ENCODE measurements around the gene UBD. TPM values are rescaled to one million over a fixed set of nuclear protein-coding genes. Genes with fewer than 3 reads are reported as not detected.

Gene UBD
- total RNA-seq, 1 experiment from 2014 or later = 10.1 TPM

DNA sequence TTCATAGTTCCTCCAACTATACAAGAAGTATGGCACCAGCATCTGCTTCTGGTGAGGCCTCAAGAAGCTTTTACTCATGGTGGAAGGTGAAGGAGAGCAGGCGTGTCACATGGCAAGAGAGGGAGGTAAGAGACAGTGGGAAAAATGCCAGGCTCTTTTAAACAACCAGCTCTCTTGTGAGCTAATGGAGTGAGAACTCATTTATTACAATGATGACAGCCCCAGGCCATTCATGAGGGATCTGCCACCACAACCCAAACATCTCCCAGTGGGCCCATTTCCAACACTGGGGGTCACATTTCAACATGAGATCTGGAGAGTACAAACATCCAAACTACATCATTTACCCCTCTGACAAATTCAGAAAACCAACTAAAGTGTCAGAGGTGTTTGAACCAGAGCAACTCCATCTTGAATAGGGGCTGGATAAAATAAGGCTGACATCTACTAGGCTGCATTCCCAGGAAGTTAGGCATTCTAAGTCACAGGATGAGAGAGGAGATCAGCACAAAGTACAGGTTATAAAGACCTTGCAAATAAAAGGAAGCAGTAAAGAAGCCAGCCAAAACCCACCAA, 2.2 kb upstream of the UBD start:
- peak; percentile 70 for DNase-seq (ENCODE audit: low read depth)

DNA sequence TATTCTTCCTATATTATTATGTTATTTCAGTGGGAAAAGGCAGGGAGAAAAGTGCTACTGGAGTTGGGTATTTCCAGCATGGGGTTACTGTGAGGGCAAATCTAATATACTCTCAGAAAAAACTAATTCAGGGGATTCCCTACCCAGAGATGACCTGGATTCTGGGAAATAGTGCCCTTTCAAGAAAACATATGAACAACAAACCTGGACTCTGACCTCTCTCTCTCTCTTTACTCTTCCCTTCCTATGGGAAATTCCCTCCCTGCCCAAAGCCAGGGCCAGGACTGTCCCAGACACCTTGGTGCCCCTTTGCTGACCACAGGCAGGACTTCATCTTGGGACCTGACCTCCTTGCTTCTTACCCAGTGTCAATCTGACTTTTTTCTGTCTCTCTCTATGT, 1.6 kb upstream of the UBD start:
- no peak for DNase-seq (ENCODE audit: low read depth)

DNA sequence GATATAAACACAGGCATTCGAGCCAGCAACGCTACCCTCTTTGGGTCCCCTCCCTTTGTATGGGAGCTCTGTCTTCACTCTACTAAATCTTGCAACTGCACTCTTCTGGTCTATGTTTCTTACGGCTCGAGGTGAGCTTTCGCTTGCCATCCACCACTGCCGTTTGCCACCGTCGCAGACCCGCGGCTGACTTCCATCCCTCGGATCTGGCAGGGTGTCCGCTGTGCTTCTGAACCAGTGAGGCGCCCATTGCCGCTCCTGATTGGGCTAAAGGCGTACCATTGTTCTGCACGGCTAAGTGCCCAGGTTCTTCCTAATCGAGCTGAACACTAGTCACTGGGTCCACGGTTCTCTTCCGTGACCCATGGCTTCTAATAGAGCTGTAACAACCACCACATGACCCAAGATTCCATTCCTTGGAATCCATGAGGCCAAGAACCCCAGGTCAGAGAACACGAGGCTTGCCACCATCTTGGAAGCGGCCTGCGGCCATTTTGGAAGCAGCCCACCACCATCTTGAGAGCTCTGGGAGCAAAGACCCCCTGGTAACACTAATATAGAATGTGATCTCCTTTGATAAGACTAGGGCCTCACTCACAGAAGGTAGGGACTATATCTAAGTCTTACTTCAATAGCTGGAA, 973 bp downstream of the UBD start:
- no peak for DNase-seq (ENCODE audit: low read depth)

DNA sequence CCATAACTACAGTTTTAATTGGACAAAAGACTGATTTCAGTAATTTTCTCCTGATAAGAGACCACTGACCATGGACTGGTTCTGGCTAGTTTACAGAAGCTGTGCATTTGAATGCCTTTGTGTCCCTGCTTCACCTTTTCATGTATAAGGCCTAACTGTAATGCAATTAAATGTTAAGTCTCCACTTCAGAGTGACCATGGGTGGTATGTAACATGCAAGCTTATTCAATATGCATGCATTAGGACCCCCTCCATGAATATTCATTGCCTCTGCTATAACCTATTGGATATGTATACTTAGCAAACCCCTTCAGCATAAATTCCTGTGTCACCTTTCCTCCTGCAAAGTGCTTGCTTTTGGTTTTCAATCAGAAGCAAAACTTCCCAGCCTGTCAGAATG, 2.2 kb downstream of the UBD start:
- no peak for DNase-seq (ENCODE audit: low read depth)

DNA sequence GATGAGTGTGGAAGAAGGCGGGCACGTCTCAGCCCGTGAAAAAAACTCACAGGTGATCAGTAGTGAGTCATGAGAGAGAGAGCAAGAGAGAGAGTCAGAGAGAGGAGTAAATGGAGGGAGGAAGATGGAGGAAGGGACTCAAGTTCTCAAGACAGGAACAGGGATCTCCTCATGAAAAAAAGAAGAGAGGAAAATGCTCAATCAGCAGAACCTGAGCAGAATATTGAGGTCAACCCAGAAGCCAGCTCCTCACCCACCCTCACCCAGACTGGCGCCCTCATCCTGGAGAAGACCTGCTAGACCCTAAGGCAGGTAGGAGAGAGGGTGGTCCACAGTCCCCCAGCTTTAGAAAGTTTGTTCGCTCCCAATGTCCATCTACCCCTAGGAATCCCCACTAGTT, 4.8 kb downstream of the UBD start:
- DNase-seq (ENCODE audit: low read depth) = no peak

DNA sequence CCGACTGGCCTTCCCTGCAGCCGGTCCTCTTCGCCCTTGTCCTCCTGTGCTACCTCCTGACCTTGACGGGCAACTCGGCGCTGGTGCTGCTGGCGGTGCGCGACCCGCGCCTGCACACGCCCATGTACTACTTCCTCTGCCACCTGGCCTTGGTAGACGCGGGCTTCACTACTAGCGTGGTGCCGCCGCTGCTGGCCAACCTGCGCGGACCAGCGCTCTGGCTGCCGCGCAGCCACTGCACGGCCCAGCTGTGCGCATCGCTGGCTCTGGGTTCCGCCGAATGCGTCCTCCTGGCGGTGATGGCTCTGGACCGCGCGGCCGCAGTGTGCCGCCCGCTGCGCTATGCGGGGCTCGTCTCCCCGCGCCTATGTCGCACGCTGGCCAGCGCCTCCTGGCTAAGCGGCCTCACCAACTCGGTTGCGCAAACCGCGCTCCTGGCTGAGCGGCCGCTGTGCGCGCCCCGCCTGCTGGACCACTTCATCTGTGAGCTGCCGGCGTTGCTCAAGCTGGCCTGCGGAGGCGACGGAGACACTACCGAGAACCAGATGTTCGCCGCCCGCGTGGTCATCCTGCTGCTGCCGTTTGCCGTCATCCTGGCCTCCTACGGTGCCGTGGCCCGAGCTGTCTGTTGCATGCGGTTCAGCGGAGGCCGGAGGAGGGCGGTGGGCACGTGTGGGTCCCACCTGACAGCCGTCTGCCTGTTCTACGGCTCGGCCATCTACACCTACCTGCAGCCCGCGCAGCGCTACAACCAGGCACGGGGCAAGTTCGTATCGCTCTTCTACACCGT, 6.1 kb downstream of the UBD start:
- DNase-seq (ENCODE audit: low read depth) = peak; percentile 76

DNA sequence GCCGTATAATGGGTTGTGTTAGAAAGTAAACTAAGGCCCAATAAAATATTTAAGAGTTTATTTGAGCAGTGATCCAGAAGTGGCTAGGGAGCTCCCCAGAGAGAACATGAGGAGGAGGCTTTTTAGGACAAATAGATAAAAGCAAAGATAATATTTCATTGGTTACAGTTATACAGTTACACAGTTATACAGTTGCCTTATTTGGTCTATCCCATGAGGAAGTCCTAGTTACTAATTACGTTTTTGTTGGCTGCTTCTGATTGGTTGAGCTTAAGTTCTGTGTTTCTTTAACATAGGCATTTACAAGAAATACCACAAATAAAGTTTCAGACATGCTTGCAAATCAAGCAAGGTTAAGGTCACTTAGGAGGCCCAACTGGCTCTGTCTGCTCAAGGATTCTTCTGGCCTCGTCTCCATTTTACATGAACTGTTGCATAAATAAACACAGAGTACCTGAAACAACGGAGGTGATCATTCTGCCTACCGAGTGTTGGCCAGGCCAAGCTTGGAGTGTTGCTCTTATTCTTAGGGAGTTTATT, 7.0 kb downstream of the UBD start:
- peak; percentile 67 for DNase-seq (ENCODE audit: low read depth)

DNA sequence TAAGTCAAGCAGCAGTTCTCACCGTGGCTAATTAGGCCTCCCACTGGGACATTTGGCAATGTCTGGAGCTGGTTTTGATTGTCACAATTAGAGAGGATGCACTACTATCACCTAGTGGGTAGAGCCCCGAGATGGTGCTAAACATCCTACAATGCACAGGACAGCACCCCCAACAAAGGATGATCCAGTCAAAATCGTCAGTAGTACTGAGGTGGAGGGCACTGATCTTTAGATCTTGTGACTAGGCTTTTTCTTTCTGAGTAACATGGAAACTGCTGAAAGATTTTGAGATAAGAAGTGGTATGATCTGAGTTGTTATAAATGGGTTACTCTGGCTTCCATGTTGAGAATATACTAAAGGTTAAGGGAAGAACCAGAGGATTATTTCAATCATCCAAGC, 12.0 kb downstream of the UBD start:
- no peak for DNase-seq (ENCODE audit: low read depth)

DNA sequence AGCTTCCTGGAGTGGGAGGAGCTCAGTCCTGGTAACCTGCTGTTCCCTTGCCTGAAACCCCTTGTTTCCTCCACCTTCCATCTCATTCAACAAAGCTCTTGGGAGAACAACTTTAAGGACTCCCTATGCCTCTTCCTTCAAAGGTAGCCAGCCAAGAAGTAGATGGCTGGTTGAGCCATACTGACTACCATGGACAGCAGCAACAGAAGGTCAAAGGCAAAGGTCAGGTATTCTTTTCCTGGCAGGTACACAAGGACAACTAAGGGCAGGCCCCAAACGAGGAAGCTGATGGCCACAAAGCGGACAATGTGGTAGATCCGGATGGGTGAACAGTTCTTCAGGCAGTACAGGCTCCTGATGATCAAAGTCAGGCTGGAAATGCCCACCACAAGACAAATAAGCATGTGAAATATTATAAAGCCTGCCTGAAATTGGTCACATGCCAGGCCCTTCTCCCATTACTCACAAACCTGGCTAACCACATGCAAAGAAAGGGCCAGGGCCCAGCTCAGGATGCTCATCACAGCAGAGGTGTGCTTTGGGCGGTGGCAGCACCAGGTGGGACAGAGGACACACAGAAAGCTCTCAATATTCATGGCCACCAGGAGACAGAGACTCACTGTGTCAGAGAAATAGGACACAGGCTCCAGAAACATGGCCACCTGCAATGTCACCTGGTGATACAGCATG, 21.7 kb downstream of the UBD start:
- no peak for DNase-seq (ENCODE audit: low read depth)

DNA sequence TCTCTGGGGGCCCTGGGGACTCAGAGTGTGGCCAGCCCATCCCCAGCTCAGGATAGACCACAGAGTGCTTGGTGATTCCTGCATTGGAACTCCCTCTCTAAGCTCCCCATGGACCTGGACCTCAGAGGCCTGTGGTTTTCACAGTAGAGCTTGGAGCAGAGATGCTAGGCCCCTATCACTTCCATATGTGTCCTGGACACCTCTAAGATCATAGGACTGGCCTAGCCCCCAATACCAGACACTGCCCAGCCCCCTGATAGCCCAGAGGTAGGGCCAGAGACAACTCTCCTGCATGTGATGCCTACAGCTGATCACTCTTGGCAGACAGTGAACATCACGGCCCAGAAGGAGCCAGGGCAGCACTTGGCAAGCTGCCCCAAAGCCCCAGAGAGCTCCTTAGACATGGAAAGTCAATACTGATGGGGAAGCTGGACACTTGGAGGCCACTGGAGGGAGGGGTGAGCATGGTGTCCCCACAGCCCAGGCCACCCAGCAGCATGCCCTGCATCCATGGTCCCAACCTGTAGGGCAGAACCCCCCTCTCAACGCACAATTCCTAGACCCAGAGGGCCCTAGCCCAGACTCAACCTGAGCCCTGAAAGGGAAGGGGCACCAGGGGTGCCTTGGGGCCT, 27.1 kb downstream of the UBD start:
- DNase-seq (ENCODE audit: low read depth) = no peak

DNA sequence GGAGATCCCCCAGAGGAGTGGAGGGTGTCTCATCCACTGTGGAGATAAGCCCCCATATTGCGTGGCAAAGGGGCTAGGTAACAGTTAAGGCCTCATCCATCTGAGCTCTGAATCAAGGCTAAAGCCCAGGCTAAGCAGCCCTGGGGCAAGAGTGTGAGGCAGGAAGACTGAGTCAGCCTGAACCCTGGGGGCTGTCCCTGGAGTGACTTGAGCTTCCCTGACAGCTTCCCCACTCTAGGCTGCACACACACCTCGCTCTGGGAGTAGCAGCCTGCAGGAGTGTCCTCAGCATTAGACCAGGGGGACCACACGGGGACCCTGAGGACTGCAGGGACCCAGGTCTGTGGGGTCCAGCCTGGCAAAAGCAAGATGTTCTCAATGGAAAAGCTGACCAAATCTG, 27.9 kb downstream of the UBD start:
- DNase-seq (ENCODE audit: low read depth) = peak; percentile 72

DNA sequence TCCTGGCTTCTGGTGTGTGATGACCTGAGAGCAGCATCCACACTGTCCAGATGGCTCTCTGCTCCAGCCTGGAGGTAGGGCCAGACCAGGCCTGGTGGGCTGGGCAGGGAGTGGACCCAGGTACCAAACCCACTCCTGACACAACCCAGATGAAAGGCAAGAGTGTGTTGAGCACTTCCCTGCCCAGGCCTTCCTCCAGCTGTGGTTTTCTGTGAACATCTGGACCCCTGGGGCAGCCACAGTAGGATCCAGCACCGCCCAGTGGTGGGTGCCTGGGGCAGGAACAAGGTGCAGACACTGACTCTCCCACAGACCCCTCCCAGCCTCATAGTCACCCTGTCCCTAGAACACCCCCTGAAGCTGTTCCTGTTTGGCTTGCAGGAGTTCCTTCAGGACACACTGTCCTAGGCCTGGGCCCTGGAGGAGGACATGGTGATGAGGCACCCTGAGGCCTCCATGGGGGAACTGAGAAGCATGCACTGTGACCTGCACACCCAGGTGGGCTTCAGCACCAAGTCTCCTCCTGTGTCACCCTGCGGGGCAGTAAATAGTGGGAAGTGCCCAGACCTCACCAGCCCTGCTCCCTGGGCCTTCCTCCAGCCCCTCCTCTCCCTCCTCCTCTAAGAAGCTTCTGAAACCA, 28.7 kb downstream of the UBD start:
- no peak for DNase-seq (ENCODE audit: low read depth)

DNA sequence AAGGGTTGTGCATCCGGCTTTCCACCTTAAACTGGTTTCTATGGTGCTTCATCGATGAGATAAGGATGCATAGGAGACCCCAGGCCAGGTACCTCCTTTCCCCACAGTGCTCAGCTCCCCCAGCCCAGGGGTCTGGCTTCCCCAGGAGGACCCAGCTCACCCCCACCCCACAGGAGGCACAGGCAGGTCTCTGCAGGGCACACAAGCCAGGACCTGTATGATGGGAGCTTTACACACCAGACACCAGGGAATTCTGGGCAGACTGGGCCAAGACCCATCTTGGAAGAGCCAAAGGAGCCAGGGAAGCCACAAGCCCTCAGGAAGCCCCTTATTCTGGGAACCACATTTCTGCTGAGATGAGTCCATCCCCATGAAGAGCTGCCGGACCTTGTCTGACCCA, 29.6 kb downstream of the UBD start:
- no peak for DNase-seq (ENCODE audit: low read depth)

DNA sequence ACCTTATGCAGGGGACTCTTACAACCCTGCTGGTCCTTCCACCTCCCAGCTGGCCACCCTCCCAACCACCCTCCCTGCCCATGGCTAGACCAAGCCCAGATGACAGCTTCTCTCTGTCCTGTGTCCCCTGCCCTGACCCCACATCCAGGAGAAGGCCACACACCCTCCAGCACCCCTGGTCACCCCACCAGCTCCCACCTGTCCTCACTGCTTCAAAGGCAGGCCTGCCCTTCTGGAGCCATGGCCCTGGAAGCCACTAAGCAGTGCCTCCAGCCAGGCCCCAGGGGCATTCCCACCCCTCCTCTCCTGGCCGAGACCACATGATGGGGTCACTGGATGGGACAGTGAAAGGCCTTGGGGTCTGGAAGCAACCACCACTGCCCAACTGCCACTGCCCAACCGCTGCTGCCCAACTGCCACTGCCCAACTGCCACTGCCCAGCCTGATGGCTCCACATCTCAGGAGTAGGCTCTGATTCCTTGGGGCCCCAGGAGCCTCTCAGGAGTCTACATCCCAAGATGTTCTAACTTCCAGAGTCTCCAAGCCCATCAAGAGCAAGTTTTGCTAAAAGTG, 30.5 kb downstream of the UBD start:
- DNase-seq (ENCODE audit: low read depth) = no peak

DNA sequence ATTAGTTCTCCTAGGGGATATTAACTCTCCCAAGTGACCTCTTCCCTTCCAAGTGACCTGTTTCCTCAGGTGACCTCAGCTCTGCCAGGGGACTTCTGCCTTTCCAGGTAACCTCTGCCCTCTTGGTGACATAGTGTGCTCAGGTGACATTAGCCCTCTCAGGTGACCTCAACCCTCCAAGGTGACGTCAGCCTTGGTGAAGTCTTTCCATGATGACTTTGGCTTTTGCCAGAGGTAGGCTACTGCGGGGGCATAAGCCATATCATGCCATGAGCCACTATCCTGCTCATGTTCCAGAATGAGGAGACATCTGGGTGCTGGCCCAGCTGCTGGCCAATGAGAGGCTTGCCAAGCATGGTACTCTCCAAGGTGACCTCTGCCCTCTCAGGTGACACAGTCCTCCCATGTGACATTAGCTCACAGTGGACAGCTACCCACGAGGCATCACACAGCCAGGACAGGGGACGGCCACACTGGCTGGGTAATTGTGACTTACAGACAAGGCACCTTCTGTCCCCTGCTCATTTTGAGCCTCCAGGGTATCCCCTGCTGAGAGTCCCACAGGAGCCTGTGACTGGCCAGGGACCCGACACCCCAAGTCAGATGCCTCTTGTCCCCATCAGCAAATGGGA, 31.1 kb downstream of the UBD start:
- no peak for DNase-seq (ENCODE audit: low read depth)

DNA sequence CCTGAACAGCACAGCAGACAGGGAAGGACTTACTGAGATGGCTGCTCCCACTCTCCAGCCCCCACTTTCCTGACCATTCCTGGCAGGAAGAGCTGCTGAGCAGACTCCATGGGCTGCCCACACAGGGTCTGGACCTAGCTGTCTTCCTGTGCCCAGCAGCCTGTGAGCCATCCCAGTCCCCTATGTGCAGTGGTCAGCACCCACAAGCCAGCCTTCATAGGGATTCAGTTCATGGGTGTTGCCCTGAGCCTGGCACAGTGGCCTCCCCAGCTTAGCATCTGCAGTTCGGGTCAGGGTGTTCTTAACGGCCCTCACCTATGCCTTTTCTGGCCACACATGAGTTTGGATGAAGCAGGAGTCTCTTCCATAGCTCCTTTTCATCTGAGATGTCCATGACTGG, 32.0 kb downstream of the UBD start:
- no peak for DNase-seq (ENCODE audit: low read depth)

DNA sequence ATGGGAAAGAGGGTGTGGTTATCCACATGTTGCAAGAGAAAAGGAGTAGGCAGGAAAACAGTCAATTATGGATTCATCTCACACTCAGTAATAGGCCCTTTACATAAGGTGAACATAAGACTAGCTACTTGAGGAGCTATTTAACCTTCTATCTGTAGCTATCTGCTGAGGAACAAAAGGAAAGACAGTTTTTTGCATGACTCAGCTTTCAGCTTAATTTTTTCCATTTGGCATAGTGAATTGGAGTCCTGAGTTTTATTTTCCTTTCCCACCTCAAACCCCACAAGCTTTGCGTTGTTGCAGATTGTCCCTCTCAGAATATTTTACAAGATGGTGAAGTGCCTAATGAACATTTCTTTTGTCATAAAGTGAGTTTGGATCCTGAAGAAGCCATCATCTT, 32.4 kb downstream of the UBD start:
- no peak for DNase-seq (ENCODE audit: low read depth)

DNA sequence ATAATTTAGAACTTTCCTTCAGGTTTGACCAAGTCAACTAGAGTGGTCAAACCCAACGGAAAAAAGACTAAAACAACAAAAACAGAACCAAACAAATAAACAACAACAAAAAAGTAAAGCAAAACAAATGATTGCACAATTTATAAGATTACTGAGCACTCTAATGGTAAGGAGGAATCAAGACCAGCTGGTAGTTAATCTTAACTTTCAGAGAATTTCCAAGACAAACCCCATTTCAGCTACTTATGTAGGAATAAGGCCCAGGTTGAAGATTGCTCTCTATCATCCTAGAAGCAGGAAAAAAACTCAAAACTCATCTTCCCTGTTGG, 34.3 kb downstream of the UBD start:
- no peak for DNase-seq (ENCODE audit: low read depth)

DNA sequence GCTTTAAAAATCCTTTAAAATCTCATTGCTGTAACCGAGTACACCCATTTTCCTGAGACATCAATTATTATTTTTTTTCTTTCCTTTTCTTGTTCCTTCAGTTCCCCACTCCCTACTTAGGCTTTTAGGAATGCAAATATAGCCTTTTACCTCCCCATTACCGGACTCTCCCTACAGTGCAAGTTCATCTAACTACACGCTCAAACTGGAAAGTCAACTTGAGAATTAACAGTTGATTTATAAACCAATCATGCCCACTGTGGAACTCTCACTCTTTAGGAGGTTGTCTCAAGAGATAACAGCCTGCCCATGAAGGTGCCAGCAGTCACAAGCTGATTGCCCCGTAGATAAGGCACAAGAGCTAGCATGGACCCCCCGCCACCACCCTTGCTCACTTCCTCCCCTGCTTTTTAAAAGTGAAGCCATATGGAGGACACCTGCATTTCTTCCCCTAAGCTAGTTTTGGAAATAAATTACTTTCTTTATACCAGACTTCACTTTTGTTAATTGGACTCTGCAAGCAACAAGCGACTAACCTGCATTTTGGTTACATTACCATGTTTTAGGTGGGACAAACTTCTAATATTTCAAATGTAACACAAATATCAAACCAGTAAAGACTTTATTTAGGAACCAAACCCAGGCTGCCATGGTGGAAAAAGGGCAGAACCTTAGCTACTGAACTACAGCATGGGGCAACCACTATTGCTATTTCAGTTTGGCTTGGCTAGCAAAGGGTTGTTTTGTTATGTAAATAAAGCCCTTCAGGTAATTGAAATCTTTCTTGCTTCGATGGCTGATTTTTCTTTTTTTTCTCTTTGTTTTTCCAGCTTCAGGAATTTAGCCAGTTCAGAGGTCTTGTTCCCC, 34.9 kb downstream of the UBD start:
- DNase-seq (ENCODE audit: low read depth) = no peak

DNA sequence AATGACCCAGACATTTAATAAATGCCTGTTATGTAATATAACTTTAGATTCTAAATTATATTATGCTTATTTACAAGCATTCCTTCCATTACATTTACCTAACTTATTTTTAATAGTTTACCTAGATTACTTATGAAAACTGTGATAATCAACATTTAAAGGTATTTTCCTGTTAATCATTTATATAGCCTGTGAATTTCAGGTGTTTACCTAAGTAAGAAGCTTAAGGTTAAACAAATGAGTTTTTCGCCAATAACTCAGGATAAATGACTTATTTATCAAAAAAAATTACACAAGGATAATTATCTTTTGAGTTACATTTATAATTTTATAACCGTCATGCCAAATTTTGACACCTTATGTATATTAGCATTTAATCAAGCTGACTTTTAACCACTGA, 35.5 kb downstream of the UBD start:
- no peak for DNase-seq (ENCODE audit: low read depth)

All from Daoy (cell line).